HG02642 (cell line): ENCODE measurements around the gene CTCFL.
A peak's percentile ranks its signal among the peaks of the same experiment; 100 is the strongest.
"Not testable (repeated sequence)": the region's sequence is repeated elsewhere in the genome, so short reads cannot be mapped to it uniquely, and the experiment has no call there.

Source experiments
- ATAC-seq: cut with Tn5 transposase; IDR thresholded peaks from one replicate; pipeline ENCODE4 v1.9.1; 2021; ENCODE audit warnings: mild to moderate bottlenecking; ENCODE audit not compliant: unreplicated experiment, poor library complexity

CTCFL gene

GRCh38 chr20:57514273-57514751 lies 10.6 kb downstream of the CTCFL start:
- no peak for ATAC-seq

GRCh38 chr20:57513199-57513598 lies 11.7 kb downstream of the CTCFL start:
- ATAC-seq: no peak

DNA sequence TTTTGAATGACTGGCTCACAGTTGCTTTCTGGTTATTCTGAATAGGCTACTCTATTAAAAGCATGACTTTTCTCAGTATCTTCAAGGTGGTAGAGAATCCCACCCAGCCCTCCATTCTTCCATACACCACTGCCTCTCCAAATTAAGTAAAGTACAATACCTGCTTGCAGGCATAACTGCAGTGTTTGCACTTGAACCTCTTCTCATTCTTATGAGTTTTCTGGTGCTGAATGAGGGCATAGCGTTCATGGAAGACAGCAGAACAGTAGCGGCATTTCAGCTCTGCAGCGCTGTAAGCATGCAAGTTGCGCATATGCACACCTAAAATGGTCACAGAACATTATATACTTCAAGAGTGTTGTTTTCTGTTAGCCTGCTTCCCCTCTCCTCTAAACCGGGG lies 12.5 kb downstream of the CTCFL start:
- ATAC-seq: no peak

DNA sequence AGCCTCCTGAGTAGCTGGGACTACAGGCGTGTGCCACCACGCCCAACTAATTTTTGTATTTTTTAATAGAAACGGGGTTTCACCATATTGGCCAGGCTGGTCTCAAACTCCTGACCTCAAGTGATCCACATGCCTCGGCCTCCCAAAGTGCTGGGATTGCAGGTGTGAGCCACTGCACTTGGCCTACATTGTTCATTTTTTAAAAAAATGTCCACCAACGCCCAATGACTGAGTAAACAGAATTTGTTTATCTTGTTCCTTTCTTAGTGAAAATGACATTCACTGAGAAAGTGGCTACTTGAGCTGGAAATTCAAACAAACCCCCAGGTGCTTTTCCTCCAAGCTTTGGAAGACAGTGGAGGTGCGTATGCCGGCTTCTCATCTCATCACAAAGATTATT lies 13.2 kb downstream of the CTCFL start:
- not testable (repeated sequence) for ATAC-seq

DNA sequence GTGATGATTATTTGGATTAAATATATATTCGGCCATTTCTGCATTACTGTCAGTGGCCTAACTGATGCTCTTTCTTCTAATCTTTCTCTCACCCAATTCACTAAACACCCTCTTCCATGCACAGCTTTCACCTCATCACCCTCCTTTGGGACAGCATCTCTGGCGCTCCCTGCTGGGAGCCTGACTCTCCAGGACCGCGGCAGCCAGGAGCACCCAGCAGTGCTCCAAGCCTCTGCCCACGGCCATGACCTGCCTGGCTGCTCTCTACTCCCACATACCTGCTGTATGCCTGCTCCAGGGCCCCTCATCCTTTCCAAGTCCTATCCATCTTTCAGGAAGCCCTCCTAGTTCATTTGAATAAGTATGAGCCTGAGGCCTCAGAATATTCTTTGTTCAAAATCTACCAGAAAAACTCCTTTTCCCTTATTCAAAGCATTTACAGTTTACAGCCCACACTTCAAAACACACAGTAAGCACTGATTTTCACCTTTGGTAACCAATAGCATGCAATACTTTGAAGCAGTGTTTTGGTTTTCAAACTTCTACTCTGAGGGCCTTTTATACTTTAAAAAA lies 15.2 kb downstream of the CTCFL start:
- no peak for ATAC-seq

- no peak for ATAC-seq
Observed at GRCh38 chr20:57508831-57509230, 16.1 kb downstream of the CTCFL start.

- ATAC-seq: no peak
Observed at GRCh38 chr20:57508381-57508780, 16.6 kb downstream of the CTCFL start.

- no peak for ATAC-seq
Observed at GRCh38 chr20:57507477-57507876, 17.5 kb downstream of the CTCFL start.

DNA sequence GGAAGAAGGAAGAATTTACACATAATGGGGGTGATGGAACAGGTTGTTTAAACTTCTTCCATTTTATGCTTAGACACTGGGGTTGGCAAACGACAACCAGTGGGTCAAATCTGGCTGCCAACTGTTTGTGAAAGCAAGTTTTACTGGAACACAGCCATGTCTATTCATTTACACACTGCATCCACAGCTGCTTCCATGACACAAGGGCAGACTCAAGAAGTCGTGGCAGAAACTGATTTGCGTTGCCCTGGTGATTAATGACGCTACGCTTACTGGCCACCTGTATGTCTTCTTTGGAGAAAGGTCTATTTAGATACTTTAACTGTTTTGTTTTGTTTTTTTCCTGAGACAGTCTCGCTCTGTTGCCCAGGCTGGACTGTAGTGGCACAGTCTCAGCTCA lies 19.0 kb downstream of the CTCFL start:
- no peak for ATAC-seq

DNA sequence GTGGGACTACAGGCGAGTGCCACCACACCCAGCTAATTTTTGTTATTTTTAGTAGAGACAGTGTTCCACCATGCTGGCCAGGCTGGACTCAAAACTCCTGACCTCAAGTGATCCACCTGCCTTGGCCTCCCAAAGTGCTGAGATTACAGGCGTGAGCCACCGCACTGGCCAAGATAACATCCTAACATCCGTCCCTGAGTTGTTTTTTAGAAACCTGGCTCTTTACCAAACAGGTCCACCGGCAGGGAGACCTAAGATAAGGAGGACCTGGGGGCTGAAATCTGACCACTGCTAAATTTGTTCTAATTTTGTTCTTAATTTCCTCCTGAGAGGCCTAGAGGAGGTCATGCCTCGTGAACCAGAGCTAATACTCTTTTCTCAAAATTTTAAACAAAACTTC lies 20.5 kb downstream of the CTCFL start:
- ATAC-seq: no peak

DNA sequence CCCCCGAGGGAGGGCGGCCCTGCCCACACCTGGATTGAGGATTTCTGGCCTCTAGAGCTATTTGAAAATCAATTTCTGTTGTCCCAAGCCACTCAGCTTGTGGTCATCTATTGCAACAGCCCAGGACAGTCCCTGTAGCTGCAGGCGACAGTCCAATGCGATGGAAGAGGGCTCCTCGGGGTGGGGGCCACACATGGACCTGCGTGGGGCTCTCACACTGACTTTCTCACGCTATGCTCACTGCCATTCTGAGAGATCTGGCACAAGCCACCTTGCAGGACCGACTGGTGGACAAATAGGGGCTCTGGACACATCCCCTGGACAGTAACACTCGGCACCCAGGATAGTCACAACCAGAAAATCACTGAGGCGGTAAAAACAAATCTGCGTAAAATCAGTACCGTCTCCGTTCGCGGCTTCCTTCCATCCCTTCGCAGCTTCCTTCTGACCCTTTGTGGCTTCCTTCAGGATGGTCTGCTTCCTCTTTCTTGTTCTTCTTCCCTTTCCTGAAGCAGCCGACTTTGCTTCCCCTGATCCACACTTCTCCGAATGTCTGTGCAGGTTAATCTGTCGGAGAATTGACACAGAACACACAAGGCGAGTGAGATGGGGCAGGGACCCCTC lies 21.8 kb downstream of the CTCFL start:
- ATAC-seq: no peak

- no peak for ATAC-seq
Observed at GRCh38 chr20:57502336-57502700, 22.6 kb downstream of the CTCFL start.

GRCh38 chr20:57501461-57502335 lies 23.2 kb downstream of the CTCFL start:
- no peak for ATAC-seq

DNA sequence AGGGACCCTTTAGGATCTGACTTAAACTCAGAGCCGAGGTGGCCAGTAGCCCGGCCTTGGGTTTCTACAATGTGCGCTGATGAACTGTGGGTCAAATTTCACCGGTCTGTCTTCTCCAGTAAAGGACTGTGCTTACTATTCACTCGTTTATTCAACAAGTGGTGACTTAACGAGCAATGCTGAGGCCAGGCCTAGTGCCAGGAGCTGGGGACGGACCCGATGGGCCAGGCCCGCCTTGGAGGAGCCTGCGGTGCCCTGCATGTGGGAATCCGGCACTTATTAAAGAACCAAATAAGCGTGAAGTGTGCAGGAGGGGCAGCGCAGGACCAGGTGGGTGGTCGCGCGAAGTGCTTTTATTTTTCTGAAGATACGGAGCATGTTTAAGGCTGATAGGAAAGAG lies 24.0 kb downstream of the CTCFL start:
- no peak for ATAC-seq

GRCh38 chr20:57500235-57500634 lies 24.7 kb downstream of the CTCFL start:
- ATAC-seq: no peak

- no peak for ATAC-seq
Observed at GRCh38 chr20:57499676-57500075, 25.3 kb downstream of the CTCFL start.

DNA sequence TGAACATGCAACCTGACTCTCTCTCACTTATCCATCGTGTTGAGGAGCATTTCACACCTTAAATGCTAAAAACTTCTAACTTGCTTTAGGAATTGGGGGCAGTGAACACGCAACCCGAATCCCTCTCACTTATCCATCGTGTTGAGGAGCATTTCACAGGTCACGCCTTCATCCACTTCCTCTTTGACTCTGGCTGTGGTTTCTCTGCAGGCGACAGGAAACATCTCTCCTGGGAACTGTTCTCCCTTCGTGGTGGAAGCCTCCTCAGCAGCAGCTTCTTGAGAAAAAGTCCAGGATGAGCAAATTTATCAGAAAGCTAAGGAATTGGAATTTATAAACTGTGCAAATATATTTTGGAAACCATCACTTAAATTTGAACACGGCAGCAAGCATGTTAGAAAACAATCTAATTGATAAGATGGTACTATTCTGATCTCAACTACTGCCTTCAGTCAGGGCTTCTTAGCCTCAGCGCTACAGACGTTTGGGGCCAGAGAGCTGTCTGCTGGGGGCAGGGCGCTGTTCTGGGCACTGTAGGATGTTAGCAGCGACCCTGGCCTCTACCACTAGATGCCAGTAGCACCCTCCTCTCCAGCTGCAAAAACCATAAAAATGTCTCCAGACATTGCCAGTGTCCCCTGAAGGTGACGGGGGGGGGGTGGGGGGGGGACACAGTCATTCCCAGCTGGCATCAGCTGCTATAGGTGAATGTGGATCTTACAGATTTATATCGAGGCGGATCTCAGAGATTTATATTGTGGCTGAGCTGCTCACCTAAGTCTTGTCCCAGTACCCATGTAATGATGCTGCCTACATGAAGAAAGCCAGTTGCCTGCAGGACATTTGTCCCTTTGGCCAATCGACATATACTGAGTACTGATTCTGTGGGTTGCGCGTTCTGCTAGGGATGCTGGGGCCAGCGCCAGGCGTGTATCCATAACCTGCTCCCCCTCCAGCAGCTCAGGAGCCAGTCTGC lies 26.2 kb downstream of the CTCFL start:
- peak; percentile 71 for ATAC-seq

DNA sequence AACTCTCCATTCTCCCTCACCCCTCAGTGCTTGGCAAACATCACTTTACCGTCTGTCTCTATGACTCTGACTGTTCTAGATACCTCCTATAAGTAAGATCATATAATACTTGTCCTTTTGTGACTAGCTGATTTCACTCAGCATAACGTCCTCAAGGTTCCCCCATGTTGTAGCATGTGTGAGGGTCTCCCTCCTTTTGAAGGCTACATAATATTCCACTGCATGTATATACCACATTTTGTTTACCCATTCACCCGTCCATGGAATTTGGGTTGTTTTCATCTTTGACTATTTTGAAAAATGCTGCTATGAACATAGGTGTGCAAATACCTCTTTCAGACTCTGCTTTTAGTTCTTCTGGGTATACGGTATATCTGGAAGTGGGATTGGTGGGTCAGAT lies 28.3 kb downstream of the CTCFL start:
- ATAC-seq: no peak

- no peak for ATAC-seq
Observed at GRCh38 chr20:57495978-57496377, 29.0 kb downstream of the CTCFL start.

- ATAC-seq: no peak
Observed at GRCh38 chr20:57493091-57493615, 31.8 kb downstream of the CTCFL start.
